Vein endothelial cell (primary cell): Measurements from ENCODE around the gene PPM1A. TPM values are rescaled to one million over a fixed set of nuclear protein-coding genes. Genes with fewer than 3 reads are reported as not detected.

Source experiments
- total RNA-seq: library from RNA; depleted of rRNA; stranded (reverse); fragments of >200 nt; gene quantifications from 2 replicates; pipeline ENCODE4 v1.2.3, GENCODE V29; 2012

The PPM1A gene
- 19.6 and 26.8 TPM in 2 replicates for total RNA-seq

GRCh38 chr14:60248697-60249318, at the start of gene PPM1A:
PPM1A (plus strand) TSS chr14:60249221; CDS start chr14:60282704, 33,483 bp downstream.

Other genes with a start within 250 kb of the PPM1A start
- gene PCNX4, start 157.3 kb upstream of the PPM1A start, total RNA-seq: 68.9 and 79.3 TPM in 2 replicates
- 46.1 and 46.4 TPM in 2 replicates for gene DHRS7, start 83.8 kb upstream of the PPM1A start, total RNA-seq
- under 0.01 TPM in 1 of 2 replicates, not detected in the other for gene C14orf39, start 236.8 kb downstream of the PPM1A start, total RNA-seq